Ishikawa (cell line): ENCODE data around the gene TGM5.

Experiments used
- CEBPB ChIP-seq: IDR thresholded peaks from 2 replicates; pipeline ENCODE4 v1.6.1; 2012
- CREB1 ChIP-seq: IDR thresholded peaks from 2 replicates; pipeline ENCODE4 v1.6.1; 2012; ENCODE audit warnings: low read depth
- EGR1 ChIP-seq: IDR thresholded peaks from 2 replicates; pipeline ENCODE4 v1.6.1; 2012
- EP300 ChIP-seq: IDR thresholded peaks from 2 replicates; pipeline ENCODE4 v1.6.1; 2012; ENCODE audit warnings: borderline replicate concordance
- FOXM1 ChIP-seq: IDR thresholded peaks from 2 replicates; pipeline ENCODE4 v1.6.1; 2012; ENCODE audit warnings: low read depth, borderline replicate concordance
- MAX ChIP-seq: IDR thresholded peaks from 2 replicates; pipeline ENCODE4 v1.6.1; 2012
- NFIC ChIP-seq: IDR thresholded peaks from 2 replicates; pipeline ENCODE4 v1.6.1; 2012
- RAD21 ChIP-seq: IDR thresholded peaks from 2 replicates; pipeline ENCODE4 v1.6.1; 2012; ENCODE audit warnings: low read depth
- REST ChIP-seq: IDR thresholded peaks from 2 replicates; pipeline ENCODE4 v1.6.1; 2012; ENCODE audit warnings: low read depth, mild to moderate bottlenecking
- TAF1 ChIP-seq: IDR thresholded peaks from 2 replicates; pipeline ENCODE4 v1.6.1; 2012; ENCODE audit warnings: low read depth, mild to moderate bottlenecking
- TCF12 ChIP-seq: IDR thresholded peaks from 2 replicates; pipeline ENCODE4 v1.6.1; 2012; ENCODE audit warnings: low read depth
- TEAD4 ChIP-seq: IDR thresholded peaks from 2 replicates; pipeline ENCODE4 v1.6.1; 2012
- USF1 ChIP-seq: IDR thresholded peaks from 2 replicates; pipeline ENCODE4 v1.6.1; 2012
- YY1 ChIP-seq: IDR thresholded peaks from 2 replicates; pipeline ENCODE4 v1.6.1; 2012; ENCODE audit warnings: low read depth
- ZBTB7A ChIP-seq: IDR thresholded peaks from 2 replicates; pipeline ENCODE4 v1.6.1; 2012; ENCODE audit warnings: low read depth

Gene TGM5

GRCh38 chr15:43249236-43249635 lies 17.5 kb downstream of the TGM5 start:
- no peak for TF ChIP-seq ZBTB7A
- TF ChIP-seq NFIC: no peak
- no peak for TF ChIP-seq EGR1
- TF ChIP-seq TCF12: no peak
- no peak for TF ChIP-seq REST
- TF ChIP-seq MAX: no peak
- no peak for TF ChIP-seq TEAD4
- no peak for TF ChIP-seq TAF1
- no peak for TF ChIP-seq USF1
- no peak for TF ChIP-seq EP300
- TF ChIP-seq RAD21: no peak
- no peak for TF ChIP-seq YY1
- no peak for TF ChIP-seq FOXM1
- TF ChIP-seq CEBPB: no peak
- TF ChIP-seq CREB1: no peak

- no peak for TF ChIP-seq REST
- TF ChIP-seq MAX: no peak
- TF ChIP-seq RAD21: no peak
- TF ChIP-seq NFIC: no peak
- TF ChIP-seq TCF12: no peak
- TF ChIP-seq YY1: no peak
- no peak for TF ChIP-seq EGR1
- no peak for TF ChIP-seq ZBTB7A
Observed at GRCh38 chr15:43246261-43246774, 20.4 kb downstream of the TGM5 start.

- TF ChIP-seq FOXM1 (no peak), EGR1 (no peak), CREB1 (no peak), TEAD4 (no peak), EP300 (no peak), NFIC (no peak), RAD21 (no peak), MAX (no peak), TCF12 (no peak), REST (no peak), USF1 (no peak), TAF1 (no peak), YY1 (no peak), CEBPB (no peak), ZBTB7A (no peak)
Observed at GRCh38 chr15:43244092-43244491, 22.6 kb downstream of the TGM5 start.

GRCh38 chr15:43243020-43243645 lies 23.6 kb downstream of the TGM5 start:
- no peak for TF ChIP-seq TCF12
- TF ChIP-seq EGR1: no peak
- no peak for TF ChIP-seq ZBTB7A
- TF ChIP-seq CEBPB: no peak
- no peak for TF ChIP-seq EP300
- TF ChIP-seq YY1: no peak
- TF ChIP-seq TAF1: no peak
- no peak for TF ChIP-seq REST
- TF ChIP-seq RAD21: no peak
- TF ChIP-seq FOXM1: no peak
- TF ChIP-seq CREB1: no peak
